Pons (tissue), 1 donor: ENCODE results near the gene CSNK1D.
"Not testable (repeated sequence)": the region's sequence is repeated elsewhere in the genome, so short reads cannot be mapped to it uniquely, and the experiment has no call there.

Experiments used
- DNase-seq: peaks from one replicate; pipeline ENCODE4 v3.0.0-alpha.2; 2016; ENCODE audit warnings: low spot score

Gene CSNK1D

GRCh38 chr17:82215095-82215971 lies 58.2 kb downstream of the CSNK1D start:
- no peak for DNase-seq

- no peak for DNase-seq
Observed at GRCh38 chr17:82214012-82214628, 59.4 kb downstream of the CSNK1D start.

GRCh38 chr17:82213251-82214011 lies 60.1 kb downstream of the CSNK1D start:
- no peak for DNase-seq

- no peak for DNase-seq
Observed at GRCh38 chr17:82212331-82213250, 60.9 kb downstream of the CSNK1D start, which contains the start of gene CCDC57. Gene CCDC57 (minus strand): TSS chr17:82212842. CDS start chr17:82201944, 10,898 bp downstream.

- DNase-seq: not testable (repeated sequence)
Observed at GRCh38 chr17:82210655-82211054, 62.8 kb downstream of the CSNK1D start.

- DNase-seq: peak; percentile 81
Observed at GRCh38 chr17:82205720-82206508, 67.6 kb downstream of the CSNK1D start.

GRCh38 chr17:82204831-82205719 lies 68.4 kb downstream of the CSNK1D start:
- DNase-seq: no peak

GRCh38 chr17:82203920-82204319 lies 69.6 kb downstream of the CSNK1D start:
- DNase-seq: no peak

- DNase-seq: no peak
Observed at GRCh38 chr17:82202981-82203380, 70.5 kb downstream of the CSNK1D start.

GRCh38 chr17:82201498-82201910 lies 72.0 kb downstream of the CSNK1D start:
- no peak for DNase-seq

- DNase-seq: no peak
Observed at GRCh38 chr17:82200743-82201497, 72.6 kb downstream of the CSNK1D start.

GRCh38 chr17:82200135-82200534 lies 73.4 kb downstream of the CSNK1D start:
- DNase-seq: no peak

GRCh38 chr17:82199496-82199895 lies 74.0 kb downstream of the CSNK1D start:
- no peak for DNase-seq

- DNase-seq: no peak
Observed at GRCh38 chr17:82198092-82198491, 75.4 kb downstream of the CSNK1D start.

GRCh38 chr17:82195675-82196672 lies 77.5 kb downstream of the CSNK1D start:
- DNase-seq: no peak

GRCh38 chr17:82194765-82195164 lies 78.7 kb downstream of the CSNK1D start:
- no peak for DNase-seq

GRCh38 chr17:82193520-82194220 lies 79.8 kb downstream of the CSNK1D start:
- DNase-seq: peak; percentile 61
